ENCODE measurements around the gene ARFGEF3. TPM values are rescaled to one million over a fixed set of nuclear protein-coding genes. Genes with fewer than 3 reads are reported as not detected.
A peak's percentile ranks its signal among the peaks of the same experiment; 100 is the strongest.
"Not testable (repeated sequence)": the region's sequence is repeated elsewhere in the genome, so short reads cannot be mapped to it uniquely, and the experiment has no call there.

Gene ARFGEF3
- total RNA-seq, 1 donor from 2014 or later, result 28.6 TPM

DNA sequence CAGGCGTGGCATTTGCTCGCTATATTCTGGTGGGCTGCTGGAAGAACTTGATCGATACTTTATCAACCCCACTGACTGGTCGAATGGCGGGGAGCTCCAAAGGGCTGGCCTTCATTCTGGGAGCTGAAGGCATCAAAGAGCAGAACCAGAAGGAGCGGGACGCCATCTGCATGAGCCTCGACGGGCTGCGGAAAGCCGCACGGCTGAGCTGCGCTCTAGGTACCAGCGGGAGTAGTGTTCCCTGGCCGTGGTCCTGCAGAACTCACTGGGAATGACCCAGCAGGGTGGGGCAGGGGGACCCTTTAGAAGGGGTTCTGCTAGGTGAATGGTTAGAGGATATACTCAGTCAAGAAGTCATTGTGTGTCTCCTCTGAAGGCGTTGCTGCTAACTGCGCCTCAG lies 125.0 kb downstream of the ARFGEF3 start:
- TF ChIP-seq, protein P1, sequence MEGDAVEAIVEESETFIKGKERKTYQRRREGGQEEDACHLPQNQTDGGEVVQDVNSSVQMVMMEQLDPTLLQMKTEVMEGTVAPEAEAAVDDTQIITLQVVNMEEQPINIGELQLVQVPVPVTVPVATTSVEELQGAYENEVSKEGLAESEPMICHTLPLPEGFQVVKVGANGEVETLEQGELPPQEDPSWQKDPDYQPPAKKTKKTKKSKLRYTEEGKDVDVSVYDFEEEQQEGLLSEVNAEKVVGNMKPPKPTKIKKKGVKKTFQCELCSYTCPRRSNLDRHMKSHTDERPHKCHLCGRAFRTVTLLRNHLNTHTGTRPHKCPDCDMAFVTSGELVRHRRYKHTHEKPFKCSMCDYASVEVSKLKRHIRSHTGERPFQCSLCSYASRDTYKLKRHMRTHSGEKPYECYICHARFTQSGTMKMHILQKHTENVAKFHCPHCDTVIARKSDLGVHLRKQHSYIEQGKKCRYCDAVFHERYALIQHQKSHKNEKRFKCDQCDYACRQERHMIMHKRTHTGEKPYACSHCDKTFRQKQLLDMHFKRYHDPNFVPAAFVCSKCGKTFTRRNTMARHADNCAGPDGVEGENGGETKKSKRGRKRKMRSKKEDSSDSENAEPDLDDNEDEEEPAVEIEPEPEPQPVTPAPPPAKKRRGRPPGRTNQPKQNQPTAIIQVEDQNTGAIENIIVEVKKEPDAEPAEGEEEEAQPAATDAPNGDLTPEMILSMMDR (IDR thresholded peaks at IDR 0.05; ENCODE audit: unreplicated experiment), result no peak
- no peaks in the 10 kb centered on the region for H3K27me3 Mint-ChIP-seq
- no peaks in the 10 kb centered on the region for H3K9me3 Mint-ChIP-seq (ENCODE audit: low read depth)
- H3K36me3 Mint-ChIP-seq (ENCODE audit: insufficient read depth), result peaks cover 23% of the 10 kb centered on the region
- no peak overlapping the region for H3K4me3 Mint-ChIP-seq (ENCODE audit: low read depth)
- no peak for DNase-seq (ENCODE audit: low spot score, unreplicated experiment)
- peaks cover 2% of the 10 kb centered on the region for H3K4me1 Mint-ChIP-seq (ENCODE audit: low read depth)
- no peak overlapping the region for H3K27ac Mint-ChIP-seq

DNA sequence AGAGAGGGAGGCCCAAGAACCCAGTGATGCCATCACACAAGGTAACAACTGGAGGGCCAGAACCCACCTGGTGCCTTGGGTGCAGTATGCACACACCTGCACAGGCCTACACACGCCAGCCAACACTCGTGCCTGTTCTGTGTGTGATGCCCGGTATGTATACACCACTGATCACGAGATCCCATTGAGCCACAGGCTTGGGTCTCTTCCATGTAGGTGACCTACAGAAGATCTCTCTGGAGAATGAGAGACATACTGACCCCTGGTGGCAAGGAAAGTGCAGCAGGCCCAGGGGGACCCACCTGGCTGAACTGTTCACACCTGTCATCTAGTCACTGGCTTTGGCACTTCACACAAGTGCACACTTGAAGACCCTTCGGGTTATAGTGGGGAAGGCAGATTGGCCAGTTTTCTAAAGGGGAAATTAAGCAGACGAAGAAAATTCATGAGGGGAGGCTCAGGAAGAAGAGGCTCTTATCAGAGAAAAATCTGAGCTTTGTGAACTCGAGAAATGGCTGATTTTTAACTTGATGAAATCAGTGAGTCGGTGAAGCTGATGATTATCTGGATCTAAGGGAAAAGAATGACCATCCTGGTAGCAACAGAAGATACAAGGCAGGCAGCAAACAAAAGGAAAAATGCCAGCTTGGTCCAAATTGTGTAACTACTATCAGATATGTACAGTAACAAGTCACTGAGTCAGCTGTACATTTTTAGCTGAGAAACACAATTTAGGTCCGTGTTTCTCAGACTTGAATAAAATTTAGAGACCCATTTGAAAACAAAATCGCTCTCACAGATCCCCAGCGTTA lies 125.6 kb downstream of the ARFGEF3 start:
- Mint-ChIP-seq H3K27me3 (no peaks in the 10 kb centered on the region), H3K27ac (no peak overlapping the region), H3K4me1 (ENCODE audit: low read depth) (peaks cover 2% of the 10 kb centered on the region), H3K9me3 (ENCODE audit: low read depth) (no peaks in the 10 kb centered on the region), H3K36me3 (ENCODE audit: insufficient read depth) (peaks cover 23% of the 10 kb centered on the region), H3K4me3 (ENCODE audit: low read depth) (no peak overlapping the region)
- peak; percentile 37 for DNase-seq (ENCODE audit: low spot score, unreplicated experiment)
- TF ChIP-seq, protein P1 (IDR thresholded peaks at IDR 0.05; ENCODE audit: unreplicated experiment), result peak; percentile 72

DNA sequence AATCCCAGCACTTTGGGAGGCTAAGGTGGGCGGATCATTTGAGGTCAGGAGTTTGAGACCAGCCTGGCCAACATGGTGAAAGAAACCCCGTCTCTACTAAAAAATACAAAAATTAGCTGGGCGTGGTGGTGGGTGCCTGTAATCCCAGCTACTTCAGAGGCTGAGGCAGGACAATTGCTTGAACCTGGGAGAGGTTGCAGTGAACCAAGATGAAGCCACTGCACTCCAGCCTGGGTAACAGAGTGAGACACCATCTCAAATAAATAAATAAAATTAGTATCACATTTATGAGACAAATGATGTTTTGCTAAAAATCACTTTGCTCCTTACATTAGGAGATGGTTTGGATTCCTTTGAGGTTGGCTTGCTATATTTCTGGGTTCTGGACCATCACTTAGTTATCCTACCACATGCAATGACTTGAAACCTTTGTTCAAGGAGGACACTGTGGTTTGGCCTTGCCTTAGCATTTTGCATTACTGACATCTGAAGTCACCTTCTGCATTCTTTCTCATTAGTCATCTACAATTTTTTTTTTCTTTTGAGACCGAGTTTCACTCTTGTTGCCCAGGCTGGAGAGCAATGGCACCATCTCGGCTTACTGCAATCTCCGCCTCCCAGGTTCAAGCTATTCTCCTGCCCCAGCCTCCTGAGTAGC lies 126.8 kb downstream of the ARFGEF3 start:
- not testable (repeated sequence) for H3K4me1 Mint-ChIP-seq (ENCODE audit: low read depth); H3K27me3 Mint-ChIP-seq; H3K27ac Mint-ChIP-seq; H3K9me3 Mint-ChIP-seq (ENCODE audit: low read depth); DNase-seq (ENCODE audit: low spot score, unreplicated experiment); H3K4me3 Mint-ChIP-seq (ENCODE audit: low read depth)
- peaks cover 26% of the 10 kb centered on the region for H3K36me3 Mint-ChIP-seq (ENCODE audit: insufficient read depth)

DNA sequence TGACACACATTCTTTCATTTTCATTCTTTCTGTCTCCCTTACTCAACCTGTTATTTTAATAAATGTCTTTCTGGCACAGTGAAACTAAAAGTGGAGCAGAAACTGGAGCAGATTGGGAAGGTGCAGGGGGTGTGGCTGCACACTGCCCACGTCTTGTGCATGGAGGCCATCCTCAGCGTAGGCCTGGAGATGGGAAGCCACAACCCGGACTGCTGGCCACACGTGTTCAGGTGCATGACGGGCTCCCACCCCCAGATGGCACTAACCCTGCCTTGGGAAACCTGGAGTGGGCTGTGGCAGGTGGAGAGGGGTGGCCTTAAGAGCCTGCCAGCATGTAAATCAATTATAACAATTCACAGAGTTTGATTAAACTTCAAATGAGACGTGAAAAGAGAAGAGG lies 128.0 kb downstream of the ARFGEF3 start:
- Mint-ChIP-seq H3K27ac (peak overlapping the region; percentile 33), H3K4me1 (ENCODE audit: low read depth) (peaks cover 2% of the 10 kb centered on the region), H3K36me3 (ENCODE audit: insufficient read depth) (peaks cover 26% of the 10 kb centered on the region), H3K9me3 (ENCODE audit: low read depth) (no peaks in the 10 kb centered on the region), H3K4me3 (ENCODE audit: low read depth) (no peak overlapping the region), H3K27me3 (no peaks in the 10 kb centered on the region)
- TF ChIP-seq, protein P1 (IDR thresholded peaks at IDR 0.05; ENCODE audit: unreplicated experiment), result peak; percentile 63
- peak; percentile 41 for DNase-seq (ENCODE audit: low spot score, unreplicated experiment)

DNA sequence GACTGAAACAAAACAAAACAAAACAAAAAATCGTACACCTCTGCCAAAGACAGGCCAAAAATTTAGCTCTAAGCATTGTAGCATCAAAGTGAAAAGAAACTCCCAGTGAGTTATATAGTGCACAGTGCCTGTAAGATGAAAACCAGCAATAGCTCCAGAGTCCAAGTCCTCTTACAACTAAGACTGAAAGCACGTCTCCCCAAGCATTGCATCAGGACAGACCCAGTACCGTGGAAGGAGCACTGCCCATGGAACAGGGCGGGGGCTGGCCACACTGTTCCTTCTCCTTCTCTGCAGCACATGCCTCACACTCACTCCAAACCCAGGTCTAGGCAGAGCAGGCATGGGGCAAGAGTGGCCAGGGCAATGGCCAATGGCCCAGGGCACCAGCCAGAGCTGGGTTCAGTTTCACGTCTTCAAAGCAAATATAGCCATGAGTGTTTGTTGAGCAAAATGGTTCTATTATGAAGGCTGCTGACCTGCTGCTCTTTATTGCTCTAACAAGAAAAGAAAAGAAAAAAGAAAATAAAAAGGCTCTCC lies 128.8 kb downstream of the ARFGEF3 start:
- H3K4me1 Mint-ChIP-seq (ENCODE audit: low read depth), result peaks cover 2% of the 10 kb centered on the region
- no peak for DNase-seq (ENCODE audit: low spot score, unreplicated experiment)
- TF ChIP-seq, protein P1 (IDR thresholded peaks at IDR 0.05; ENCODE audit: unreplicated experiment), result no peak
- H3K36me3 Mint-ChIP-seq (ENCODE audit: insufficient read depth), result peaks cover 26% of the 10 kb centered on the region
- no peak overlapping the region for H3K4me3 Mint-ChIP-seq (ENCODE audit: low read depth)
- no peak overlapping the region for H3K27ac Mint-ChIP-seq
- H3K9me3 Mint-ChIP-seq (ENCODE audit: low read depth), result no peaks in the 10 kb centered on the region
- no peaks in the 10 kb centered on the region for H3K27me3 Mint-ChIP-seq

All from progenitor cell of endocrine pancreas (in vitro differentiated cells).